NCI-H1417 (cell line): Measurements from ENCODE around the gene GSTO2.

ENCODE experiments used
- DNase-seq, 3 experiments: peaks; one replicate each; lab custom pipeline; 2025; lab: John Stamatoyannopoulos, UW

Gene GSTO2

GRCh38 chr10:104253606-104254410, 15.2 kb upstream of the GSTO2 start:
- DNase-seq, result no peak

DNA sequence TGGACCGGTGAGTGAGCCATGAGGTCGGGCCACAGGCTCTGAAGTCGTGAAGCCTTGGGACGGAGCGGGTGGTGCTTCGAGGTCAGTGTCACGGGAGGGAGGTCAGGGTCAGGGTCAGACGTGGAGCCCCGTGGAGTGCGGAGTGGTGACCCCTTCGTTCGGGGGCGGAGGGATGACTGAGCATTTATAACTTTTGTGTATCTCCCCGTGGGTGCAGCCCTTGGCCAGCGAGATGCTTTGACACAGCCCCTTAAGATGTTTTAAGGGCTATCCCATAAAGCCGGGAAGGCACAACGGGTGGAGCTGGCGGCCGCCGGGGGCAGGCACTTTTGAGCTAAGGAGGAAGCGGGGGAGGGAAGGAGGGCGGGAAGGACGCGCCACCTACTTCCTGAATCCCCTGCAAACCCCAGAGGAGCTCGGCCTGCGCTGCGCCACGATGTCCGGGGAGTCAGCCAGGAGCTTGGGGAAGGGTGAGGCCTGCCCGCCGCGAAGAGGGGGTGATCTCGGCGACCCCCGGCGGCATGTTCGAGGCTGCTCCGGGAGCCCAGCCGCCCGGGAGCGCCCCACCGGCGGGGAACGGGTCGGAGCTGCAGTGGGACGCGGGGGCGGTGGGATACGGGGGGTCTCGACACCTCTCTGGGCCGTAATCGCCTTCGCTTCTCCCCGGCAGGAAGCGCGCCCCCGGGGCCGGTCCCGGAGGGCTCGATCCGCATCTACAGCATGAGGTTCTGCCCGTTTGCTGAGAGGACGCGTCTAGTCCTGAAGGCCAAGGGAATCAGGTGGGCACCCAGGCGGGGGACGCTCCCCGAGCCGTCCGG, 14.3 kb upstream of the GSTO2 start, which contains the start of gene GSTO1:
GSTO1 (plus strand) TSS at position 400 of the 818 bp plus-strand sequence; CDS start at position 437, 37 bp downstream.
- peak in 1 of 3 experiments; percentile 10 for DNase-seq

DNA sequence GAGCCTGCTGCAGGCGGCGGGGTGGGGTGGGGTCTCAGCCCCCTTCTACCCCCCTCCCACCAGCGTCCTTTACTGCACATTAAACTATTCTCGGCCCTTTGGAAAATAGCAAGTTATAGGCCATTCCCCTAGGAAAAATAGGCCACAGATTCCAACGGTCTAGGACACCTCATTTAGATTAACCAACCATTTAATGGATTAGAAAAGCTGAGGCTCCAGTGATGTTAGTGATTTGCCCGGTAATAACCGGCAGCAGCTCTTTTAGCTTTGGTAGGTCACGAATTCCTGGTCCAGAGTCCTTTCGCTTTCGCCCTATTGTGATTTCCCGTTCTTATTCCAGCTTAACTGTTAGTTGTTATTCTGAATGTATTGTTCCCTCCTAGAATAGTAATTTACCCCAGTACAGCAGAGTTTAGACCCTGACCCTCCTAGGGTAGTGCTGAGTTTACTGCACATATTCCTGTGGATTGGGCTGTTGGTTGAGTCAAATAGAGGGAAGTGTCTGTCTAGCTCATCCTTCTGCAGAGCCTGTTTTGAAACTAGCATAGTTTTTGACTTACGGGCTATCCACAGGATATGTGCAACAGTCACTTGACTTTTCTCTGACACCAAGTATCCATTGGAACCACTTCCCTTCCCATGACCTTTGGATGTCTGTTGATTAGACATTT, 13.5 kb upstream of the GSTO2 start:
- DNase-seq, result no peak

DNA sequence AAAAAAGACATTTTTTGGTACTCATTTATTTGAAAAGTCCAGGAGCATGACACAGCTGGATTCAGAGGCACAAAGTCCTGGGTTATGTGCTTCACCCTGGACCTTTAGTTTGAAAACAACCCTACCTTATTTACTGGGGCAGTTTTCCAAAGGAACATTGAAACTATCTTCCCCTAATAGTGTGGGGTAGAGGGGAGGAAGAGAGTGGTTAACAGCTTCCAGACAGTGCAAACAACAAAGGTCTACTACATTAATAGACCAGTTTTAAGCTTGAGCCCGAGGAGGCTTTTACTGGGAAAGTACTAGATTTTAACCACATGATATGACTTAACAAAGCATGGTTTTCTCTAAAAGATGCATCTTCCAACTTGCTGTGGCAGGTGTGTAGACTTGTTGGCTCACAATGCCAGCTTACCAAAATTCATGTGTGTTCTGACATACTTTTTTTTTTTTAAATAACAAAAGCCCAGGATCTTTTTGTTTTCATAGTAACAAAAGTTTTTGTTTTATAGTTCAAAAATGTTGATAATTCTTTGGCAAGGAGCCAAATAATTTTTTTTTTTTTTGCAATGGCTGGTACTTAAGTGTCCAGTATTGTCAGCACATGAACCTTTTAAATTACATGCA, 12.5 kb upstream of the GSTO2 start:
- peak in 1 of 3 experiments; percentile 70 for DNase-seq

GRCh38 chr10:104257235-104257634, 11.7 kb upstream of the GSTO2 start:
- DNase-seq, result no peak

DNA sequence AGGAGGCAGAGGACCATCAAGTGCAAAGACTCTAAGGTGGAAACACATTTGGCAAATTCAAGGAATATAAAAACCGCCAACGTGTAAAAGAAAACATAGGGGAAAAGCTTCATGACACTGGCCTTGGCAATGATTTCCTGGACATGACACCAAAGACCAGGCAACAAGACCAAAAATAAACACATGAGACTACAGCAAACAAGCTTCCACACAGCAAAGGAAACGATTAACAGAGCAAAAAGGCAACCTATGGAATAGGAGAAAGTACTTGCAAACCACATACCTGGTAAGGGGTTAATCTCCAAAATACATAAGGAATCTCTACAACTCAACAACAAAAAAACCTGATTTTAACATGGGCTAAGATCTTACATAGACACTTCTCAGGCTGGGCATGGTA, 10.8 kb upstream of the GSTO2 start:
- DNase-seq, result no peak

GRCh38 chr10:104259456-104259855, 9.5 kb upstream of the GSTO2 start:
- no peak for DNase-seq

GRCh38 chr10:104259999-104260774, 8.8 kb upstream of the GSTO2 start:
- no peak for DNase-seq

GRCh38 chr10:104260775-104261115, 8.2 kb upstream of the GSTO2 start:
- no peak for DNase-seq

DNA sequence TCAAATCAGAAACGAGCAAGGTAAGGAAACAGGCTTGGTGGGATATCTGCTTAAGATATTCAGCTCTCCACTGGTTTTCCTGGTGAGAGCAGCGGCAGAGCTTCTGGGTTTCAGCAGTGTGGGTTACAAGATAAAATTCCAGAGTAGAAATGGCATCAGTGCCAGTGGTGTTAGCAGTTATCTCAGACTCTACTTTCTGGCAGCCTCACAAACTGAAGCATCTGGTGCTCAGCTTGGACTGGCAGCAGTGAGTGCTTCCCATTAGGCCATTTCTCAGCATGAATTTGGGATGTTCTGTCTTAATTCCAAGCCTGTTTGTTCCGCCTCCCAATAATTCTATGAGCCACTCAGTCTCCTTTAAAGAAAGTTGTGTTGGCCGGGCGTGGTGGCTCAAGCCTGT, 6.9 kb upstream of the GSTO2 start:
- DNase-seq, result no peak

DNA sequence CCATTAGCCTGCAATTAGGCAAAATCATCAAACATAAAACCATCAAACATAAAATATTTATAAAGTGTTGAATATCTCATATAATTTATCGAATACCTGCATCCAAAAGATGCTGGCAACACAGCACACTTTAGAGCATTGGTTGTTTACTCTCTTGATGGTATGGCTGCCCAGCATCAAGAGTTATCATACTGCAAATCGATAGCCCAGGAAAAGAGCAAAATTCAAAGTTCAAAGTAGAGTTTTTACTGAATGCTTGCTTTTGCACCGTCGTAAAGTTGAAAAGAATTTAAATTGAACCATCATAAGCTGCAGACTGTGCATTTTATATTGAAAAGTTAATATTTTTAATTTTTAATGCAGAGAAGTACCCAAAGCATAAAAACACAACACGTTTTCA, 4.2 kb upstream of the GSTO2 start:
- no peak for DNase-seq

GRCh38 chr10:104267721-104268404, 1.1 kb upstream of the GSTO2 start:
- DNase-seq, result no peak

DNA sequence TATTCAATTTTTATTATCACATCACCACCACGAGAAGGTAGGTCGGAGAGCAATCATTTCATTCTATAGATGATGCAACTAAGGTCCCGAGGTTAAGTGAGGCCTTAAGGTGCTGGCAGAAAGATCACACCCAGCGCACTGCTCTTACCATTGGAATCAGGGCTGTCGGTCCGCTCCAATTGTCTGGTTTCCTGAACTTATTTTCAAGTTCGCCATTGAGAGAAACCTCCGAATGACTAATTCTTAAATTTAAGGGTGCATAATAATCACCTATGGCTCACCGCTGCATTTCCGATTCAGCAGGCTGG, 625 bp upstream of the GSTO2 start:
- DNase-seq, result peak in 1 of 3 experiments; percentile 43

DNA sequence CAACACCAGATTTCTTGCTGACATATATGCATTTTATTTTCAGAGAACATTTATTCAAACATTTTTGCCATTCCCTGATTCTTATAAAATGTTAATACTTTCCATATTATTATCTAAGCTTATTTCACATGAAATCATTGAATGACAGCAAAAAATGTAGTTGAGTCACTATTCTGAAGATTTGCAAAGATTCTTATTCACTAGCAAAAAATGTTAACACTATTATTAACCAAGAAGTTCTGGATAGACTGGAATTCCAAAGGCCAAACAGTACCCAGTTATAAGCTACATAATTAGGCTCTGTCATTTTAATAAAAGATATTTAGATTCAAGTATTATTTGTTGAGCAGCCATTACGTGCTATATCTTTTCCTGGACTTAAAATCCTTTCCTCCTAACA, 4.3 kb downstream of the GSTO2 start:
- no peak for DNase-seq

DNA sequence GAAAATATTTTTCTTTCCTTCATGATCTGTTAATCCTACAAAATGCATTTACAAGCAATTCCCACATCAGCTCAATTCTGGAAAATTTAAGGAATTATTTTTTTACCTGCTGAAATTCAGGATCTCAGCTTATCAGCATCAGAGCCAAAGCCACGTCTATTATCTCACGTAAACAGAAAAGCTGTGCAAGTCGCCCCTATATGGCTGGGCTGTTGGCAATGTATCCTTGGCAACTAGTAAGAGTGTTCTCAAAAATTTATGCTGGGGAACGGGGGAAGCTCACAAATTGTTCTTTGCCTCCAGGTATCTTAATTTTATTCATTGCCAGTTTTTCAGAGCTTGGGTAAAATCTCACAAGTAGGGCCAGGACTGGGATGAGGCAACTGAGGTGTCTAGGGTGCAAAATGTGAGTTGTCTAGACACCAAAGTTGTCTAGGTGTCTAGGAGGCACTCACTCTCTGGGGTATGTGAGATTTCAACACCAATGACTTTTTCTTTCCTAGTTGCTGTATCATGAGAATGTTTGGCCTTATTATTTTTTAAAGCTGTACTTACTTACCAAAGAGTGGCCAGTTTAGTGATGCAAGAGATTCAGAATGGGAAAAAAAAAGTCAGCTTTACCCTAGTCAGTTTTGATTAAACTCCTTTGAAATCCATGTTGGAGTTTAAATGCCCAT, 5.1 kb downstream of the GSTO2 start:
- DNase-seq, result no peak

DNA sequence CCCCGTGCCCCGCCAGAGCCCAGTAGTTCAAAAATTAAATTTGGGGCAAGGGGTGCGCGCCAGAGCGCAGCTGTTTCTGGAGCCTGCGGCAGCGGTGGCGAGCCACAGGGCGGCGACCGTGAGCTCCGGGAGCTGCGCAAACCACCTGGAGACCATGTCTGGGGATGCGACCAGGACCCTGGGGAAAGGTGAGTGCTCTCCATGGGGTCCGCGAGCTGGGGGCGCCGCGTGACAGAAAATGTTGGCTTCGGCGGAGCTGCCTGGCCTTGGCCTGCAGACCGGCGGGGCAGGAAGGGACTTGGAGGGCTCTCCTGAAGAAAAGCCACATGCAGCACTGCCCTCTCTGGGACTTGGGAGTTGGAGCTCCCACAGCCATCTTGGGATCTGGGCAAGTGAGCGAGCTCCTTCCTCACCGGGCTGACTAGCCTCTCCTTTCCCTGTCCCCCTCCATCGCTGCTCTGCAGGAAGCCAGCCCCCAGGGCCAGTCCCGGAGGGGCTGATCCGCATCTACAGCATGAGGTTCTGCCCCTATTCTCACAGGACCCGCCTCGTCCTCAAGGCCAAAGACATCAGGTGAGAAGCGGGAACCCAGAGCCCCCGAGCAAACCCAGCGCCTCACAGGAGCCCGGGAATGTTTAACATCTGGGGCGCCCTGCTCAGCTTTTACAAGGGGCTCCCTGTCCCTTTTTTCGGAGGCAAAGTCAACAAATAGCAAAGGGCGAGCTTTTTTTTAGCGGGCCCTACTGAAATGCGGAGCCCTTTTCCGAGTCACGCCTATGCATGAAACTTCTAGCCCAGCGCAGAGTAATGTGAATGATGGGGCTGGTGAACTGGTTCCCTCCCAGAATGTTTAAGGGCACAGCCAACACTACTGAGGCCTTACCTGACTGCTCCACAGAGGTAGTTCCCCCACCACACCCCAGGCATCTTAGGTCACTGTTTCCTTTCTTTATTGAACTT, 6.1 kb downstream of the GSTO2 start:
- no peak for DNase-seq

- DNase-seq, result no peak
Observed at GRCh38 chr10:104276192-104276591, 7.2 kb downstream of the GSTO2 start.

DNA sequence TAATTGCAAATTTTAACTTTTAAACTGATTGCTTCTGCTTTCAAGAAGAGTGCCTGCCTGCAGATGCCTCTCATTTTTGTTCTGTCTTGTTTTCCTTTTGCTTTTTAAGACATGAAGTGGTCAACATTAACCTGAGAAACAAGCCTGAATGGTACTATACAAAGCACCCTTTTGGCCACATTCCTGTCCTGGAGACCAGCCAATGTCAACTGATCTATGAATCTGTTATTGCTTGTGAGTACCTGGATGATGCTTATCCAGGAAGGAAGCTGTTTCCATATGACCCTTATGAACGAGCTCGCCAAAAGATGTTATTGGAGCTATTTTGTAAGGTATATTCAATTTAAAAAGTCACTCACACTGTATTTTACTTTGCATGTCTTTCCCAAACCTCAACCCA, 8.8 kb downstream of the GSTO2 start:
- DNase-seq, result peak in 1 of 3 experiments; percentile 35

DNA sequence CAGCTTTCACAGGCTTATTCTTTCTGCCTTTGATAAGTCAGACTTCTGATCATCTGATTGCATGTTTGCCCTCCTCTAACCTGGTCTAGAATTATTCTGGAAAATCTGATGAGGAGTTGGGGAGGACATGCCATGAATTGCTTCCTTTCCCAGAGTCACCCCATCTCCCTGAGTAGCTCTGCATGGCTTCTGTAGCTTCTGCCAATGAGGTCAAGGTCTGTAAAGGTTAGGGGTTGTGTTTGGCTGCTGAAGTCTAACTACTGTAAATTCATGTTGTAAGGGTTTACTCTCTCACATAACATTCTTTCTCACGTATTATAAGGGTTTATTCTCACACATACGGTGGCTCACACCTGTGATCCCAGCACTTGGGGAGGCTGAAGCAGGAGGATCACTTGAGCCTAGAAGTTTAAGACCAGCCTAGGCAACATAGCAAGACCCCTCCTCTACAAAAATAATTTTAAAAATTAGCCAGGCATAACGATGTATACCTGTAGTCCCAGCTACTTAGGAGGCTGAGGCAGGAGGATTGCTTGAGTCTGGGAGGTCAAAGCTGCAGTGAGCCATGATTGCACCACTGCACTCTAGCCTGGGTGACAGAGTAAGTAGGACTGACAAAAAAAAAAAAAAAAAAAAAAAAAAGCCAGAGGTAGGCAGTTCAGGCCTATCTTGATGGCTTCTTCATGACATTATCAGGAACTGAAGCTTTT, 10.7 kb downstream of the GSTO2 start:
- no peak for DNase-seq
